HCT116 (cell line): ENCODE measurements around the gene MYBPHL. TPM values are rescaled to one million over a fixed set of nuclear protein-coding genes. Genes with fewer than 3 reads are reported as not detected.

Experiments used
- ATAC-seq: fragments of 200-7000 bp; cut with Tn5 transposase; 2 replicates; pipeline ENCODE4 v1.9.1; 2020; ENCODE audit warnings: mild to moderate bottlenecking, moderate library complexity
- BruUV-seq: library from RNA; stranded (reverse); fragments of 400-500 nt; replicated peaks from 2 replicates; lab custom pipeline; 2021; lab: Mats Ljungman, UMichigan
- CTCF ChIA-PET: fragments of 300-600 bp; sonication (Branson Sonifier 250); formaldehyde crosslinking; loops from one replicate; lab custom pipeline; 2021; ENCODE audit warnings: antibody characterized with exemption; lab: Charles Lee
- POLR2A ChIA-PET: fragments of 300-600, 350-600 bp; sonication (Branson Sonifier 250); formaldehyde crosslinking; loops from one replicate; lab custom pipeline; 2021; ENCODE audit warnings: antibody characterized with exemption; lab: Charles Lee
- RAD21 ChIA-PET, 2 experiments: fragments of 300-600 bp; sonication (Branson Sonifier 250); formaldehyde crosslinking; loops; one replicate each; lab custom pipeline; 2023; ENCODE audit warnings: low total read pairs in 2 of 2; ENCODE audit not compliant: uncharacterized antibody in 2 of 2, unreplicated experiment in 2 of 2, low non-redundant PET in 1 of 2; lab: Charles Lee
- DNase-seq: peaks from one replicate; pipeline ENCODE4 v3.0.0-alpha.2; 2010; ENCODE audit warnings: low read depth, low spot score
- H2AFZ ChIP-seq: fragments of 200-600 bp; shearing (Covaris generic), sonication (generic); 2 replicates; pipeline ENCODE4 v1.6.1; 2017; ENCODE audit warnings: low read depth, mixed run types, mixed read lengths, antibody characterized with exemption, low read length; ENCODE audit not compliant: poor library complexity, severe bottlenecking
- H3K27ac ChIP-seq: 2 replicates; pipeline ENCODE4 v1.5.1; 2012; ENCODE audit warnings: low read depth, low read length
- H3K27me3 ChIP-seq: fragments of 200-600 bp; sonication (generic); 2 replicates; pipeline ENCODE4 v1.6.1; 2016; ENCODE audit warnings: mixed run types, low read length, mixed read lengths; ENCODE audit not compliant: insufficient read depth
- H3K36me3 ChIP-seq, 2 experiments: fragments of 200-500 bp in 1 of 2; fragments of 200-600 bp in 1 of 2; sonication (Bioruptor generic) in 1 of 2; sonication (generic) in 1 of 2; 2 replicates each; pipeline versions ENCODE4 v1.5.1 to v1.6.1; 2014 to 2016; ENCODE audit warnings: low read length in 2 of 2, inconsistent platforms in 1 of 2, mixed read lengths in 1 of 2, mixed run types in 1 of 2; ENCODE audit not compliant: insufficient read depth in 2 of 2, control insufficient read depth in 1 of 2
- H3K4me1 ChIP-seq, 2 experiments: fragments of 200-600 bp in 1 of 2; sonication (generic) in 1 of 2; 2 replicates each; pipeline versions ENCODE4 v1.5.1 to v1.6.1; 2012 to 2017; ENCODE audit warnings: low read length in 2 of 2, inconsistent platforms in 1 of 2, mild to moderate bottlenecking in 1 of 2, mixed read lengths in 1 of 2, mixed run types in 1 of 2, moderate library complexity in 1 of 2; ENCODE audit not compliant: insufficient read depth in 2 of 2, control insufficient read depth in 1 of 2
- H3K4me2 ChIP-seq: fragments of 200-600 bp; sonication (generic); 2 replicates; pipeline ENCODE4 v1.6.1; 2017; ENCODE audit warnings: mixed run types, low read length, mixed read lengths
- H3K4me3 ChIP-seq, 2 experiments: fragments of 200-600 bp in 1 of 2; sonication (generic) in 1 of 2; replicated peaks in 1 of 2; 2 replicates each; pipeline ENCODE4 v1.5.1; 2011 to 2016; ENCODE audit warnings: low read length in 2 of 2, control low read depth in 1 of 2, low read depth in 1 of 2, mild to moderate bottlenecking in 1 of 2, mixed read lengths in 1 of 2, mixed run types in 1 of 2
- H3K79me2 ChIP-seq: fragments of 200-600 bp; sonication (generic); 2 replicates; pipeline ENCODE4 v1.6.1; 2017; ENCODE audit warnings: mild to moderate bottlenecking, mixed run types, low read length, moderate library complexity, mixed read lengths; ENCODE audit not compliant: insufficient read depth
- H3K9ac ChIP-seq: fragments of 200-600 bp; sonication (generic); 2 replicates; pipeline ENCODE4 v1.6.1; 2016; ENCODE audit warnings: low read length, mixed read lengths
- H3K9me2 ChIP-seq: fragments of 200-600 bp; sonication (generic), shearing (Covaris generic); 2 replicates; pipeline ENCODE4 v1.6.1; 2017; ENCODE audit warnings: mixed run types, mild to moderate bottlenecking, moderate library complexity; ENCODE audit not compliant: insufficient read depth
- H3K9me3 ChIP-seq, 2 experiments: fragments of 200-500 bp in 1 of 2; fragments of 200-600 bp in 1 of 2; sonication (Bioruptor generic) in 1 of 2; sonication (generic) in 1 of 2; 2 replicates each; pipeline ENCODE4 v1.6.1; 2014 to 2017; ENCODE audit warnings: low read length in 2 of 2, mixed read lengths in 2 of 2, inconsistent platforms in 1 of 2, low read depth in 1 of 2, mild to moderate bottlenecking in 1 of 2, mixed run types in 1 of 2, moderate library complexity in 1 of 2; ENCODE audit not compliant: control insufficient read depth in 1 of 2, insufficient read depth in 1 of 2
- H4K20me1 ChIP-seq: fragments of 200-600 bp; sonication (generic), shearing (Covaris generic); 2 replicates; pipeline ENCODE4 v1.6.1; 2017; ENCODE audit warnings: mixed run types, mild to moderate bottlenecking, moderate library complexity; ENCODE audit not compliant: insufficient read depth
- ATF3 ChIP-seq: IDR thresholded peaks from 2 replicates; pipeline ENCODE4 v1.6.1; 2012
- CTCF ChIP-seq, 3 experiments: fragments of 200-600 bp in 1 of 3; sonication (generic) in 1 of 3; IDR thresholded peaks in 2 of 3; conservative IDR thresholded peaks in 1 of 3; 2 replicates each; pipeline ENCODE4 v1.5.1; 2012 to 2017; ENCODE audit warnings: low read depth in 2 of 3, low read length in 2 of 3, antibody characterized with exemption in 1 of 3, borderline replicate concordance in 1 of 3, control low read depth in 1 of 3, mild to moderate bottlenecking in 1 of 3, mixed read lengths in 1 of 3, mixed run types in 1 of 3, moderate library complexity in 1 of 3; ENCODE audit not compliant: insufficient read depth in 1 of 3
- EGR1 ChIP-seq: IDR thresholded peaks from 2 replicates; pipeline ENCODE4 v1.6.1; 2012; ENCODE audit warnings: low read depth
- ELF1 ChIP-seq: IDR thresholded peaks from 2 replicates; pipeline ENCODE4 v1.6.1; 2012; ENCODE audit warnings: low read depth, borderline replicate concordance
- EZH2 ChIP-seq: fragments of 200-600 bp; sonication (generic); IDR thresholded peaks from 2 replicates; pipeline ENCODE4 v1.6.1; 2017; ENCODE audit warnings: antibody characterized with exemption, mixed run types
- EZH2phosphoT487 ChIP-seq: fragments of 200-600 bp; IDR thresholded peaks from 2 replicates; pipeline ENCODE4 v1.6.1; 2018; ENCODE audit warnings: antibody characterized with exemption, borderline replicate concordance
- JUND ChIP-seq: IDR thresholded peaks from 2 replicates; pipeline ENCODE4 v1.6.1; 2012
- MAX ChIP-seq: IDR thresholded peaks from 2 replicates; pipeline ENCODE4 v1.6.1; 2012
- SIN3A ChIP-seq: IDR thresholded peaks from 2 replicates; pipeline ENCODE4 v1.6.1; 2012; ENCODE audit warnings: low read depth
- SRF ChIP-seq: IDR thresholded peaks from 2 replicates; pipeline ENCODE4 v1.6.1; 2012; ENCODE audit warnings: low read depth
- YY1 ChIP-seq: IDR thresholded peaks from 2 replicates; pipeline ENCODE4 v1.6.1; 2011; ENCODE audit warnings: low read length, low read depth, moderate library complexity, mild to moderate bottlenecking; ENCODE audit not compliant: insufficient replicate concordance; ENCODE audit errors: extremely low read depth
- ZBTB33 ChIP-seq: IDR thresholded peaks from 2 replicates; pipeline ENCODE4 v1.6.1; 2011; ENCODE audit warnings: mild to moderate bottlenecking, low read length, moderate library complexity; ENCODE audit not compliant: insufficient replicate concordance; ENCODE audit errors: extremely low read depth
- ZFX ChIP-seq: fragments of 450-650 bp; IDR thresholded peaks from 2 replicates; pipeline ENCODE4 v1.6.1; 2017
- ZNF274 ChIP-seq: fragments of 200-500 bp; sonication (Bioruptor generic); IDR thresholded peaks from 2 replicates; pipeline ENCODE4 v1.6.1; 2014; ENCODE audit warnings: mild to moderate bottlenecking, low read depth, low read length, inconsistent platforms
- intact Hi-C: fragments of 100-400 bp; cut with micrococcal nuclease; formaldehyde crosslinking; loops from 2 replicates; pipeline ENCODE4 v1.10.0; 2022
- total RNA-seq: library from RNA; stranded (reverse); gene quantifications from one replicate; pipeline ENCODE4 v1.2.1, GENCODE V29; 2021; ENCODE audit not compliant: unreplicated experiment

Gene MYBPHL
- total RNA-seq, 1 experiment from 2014 or later: 1.0 TPM

- TF ChIP-seq YY1 (no peak), ELF1 (no peak), EZH2 (no peak), EZH2phosphoT487 (no peak), ZBTB33 (no peak), SRF (no peak)
Observed at GRCh38 chr1:109251277-109252166, 55.3 kb downstream of the MYBPHL start (continued).

GRCh38 chr1:109250454-109251276 lies 56.1 kb downstream of the MYBPHL start:
- POLR2A ChIA-PET: interaction anchor here (1.6 kb wide), 1 partner anchor 11 kb away, joined by 6 read pairs; no protein-coding TSS in a partner anchor
- Histone ChIP-seq H4K20me1 (no peaks in the 10 kb centered on the region), H3K9ac (no peak overlapping the region; the same call in 1 of the 2 replicates), H3K36me3 (no peaks in the 10 kb centered on the region), H3K27ac (no peak overlapping the region; the same call in 1 of the 2 replicates), H3K27me3 (no peaks in the 10 kb centered on the region), H3K9me3 (no peaks in the 10 kb centered on the region), H2AFZ (no peak overlapping the region), H3K79me2 (no peaks in the 10 kb centered on the region), H3K9me2 (no peaks in the 10 kb centered on the region), H3K4me1 (peaks cover 8 to 23% of the 10 kb centered on the region in 2 experiments; a peak in 3 of 4 replicates), H3K4me3 (peak overlapping the region; percentile 36 to 53; a peak in 3 of 4 replicates), H3K4me2 (peak overlapping the region; percentile 76)
- intact Hi-C loops: no loop called here
- RAD21 ChIA-PET: interaction anchor here in 1 of 2 experiments (0.7 kb wide), 1 partner anchor 111 kb away, joined by 4 read pairs; no protein-coding TSS in a partner anchor
- BruUV-seq: no TSS peak
- DNase-seq: no peak
- CTCF ChIA-PET: interaction anchor here (1.3 to 1.7 kb wide), 3 partner anchors 12 to 282 kb away, joined by 4 to 6 read pairs (median 4); no protein-coding TSS in a partner anchor
- no peak for ATAC-seq
- no peak for TF ChIP-seq ATF3
- no peak for TF ChIP-seq SRF
- TF ChIP-seq JUND: no peak
- no peak for TF ChIP-seq EGR1
- TF ChIP-seq ZBTB33: no peak
- TF ChIP-seq CTCF (IDR thresholded peaks at IDR 0.05 in 2 of 3, conservative IDR thresholded peaks at IDR 0.05 in 1 of 3; ENCODE audit: borderline replicate concordance in 1 of 3, insufficient read depth in 1 of 3, low read depth in 2 of 3, low read length in 2 of 3): no peak
- TF ChIP-seq SIN3A: no peak
- TF ChIP-seq ELF1: no peak
- no peak for TF ChIP-seq EZH2
- no peak for TF ChIP-seq EZH2phosphoT487
- no peak for TF ChIP-seq MAX
- no peak for TF ChIP-seq ZNF274
- TF ChIP-seq ZFX: no peak
